ENCODE data around the gene ZC3HAV1. TPM values are rescaled to one million over a fixed set of nuclear protein-coding genes. Genes with fewer than 3 reads are reported as not detected.
A peak's percentile ranks its signal among the peaks of the same experiment; 100 is the strongest.

Gene ZC3HAV1
- total RNA-seq, 1 experiment from 2014 or later, result 51.8 TPM

- DNase-seq (ENCODE audit: low read depth), result no peak
Measured at GRCh38 chr7:139022286-139022685, 87.2 kb downstream of the ZC3HAV1 start.

- DNase-seq (ENCODE audit: low read depth), result no peak
Measured at GRCh38 chr7:139018910-139019309, 90.6 kb downstream of the ZC3HAV1 start.

- DNase-seq (ENCODE audit: low read depth), result peak; percentile 68
Measured at GRCh38 chr7:139016931-139017511, 92.5 kb downstream of the ZC3HAV1 start.

GRCh38 chr7:139011373-139011772 is 98.1 kb downstream of the ZC3HAV1 start:
- no peak for DNase-seq (ENCODE audit: low read depth)

- DNase-seq (ENCODE audit: low read depth), result no peak
Measured at GRCh38 chr7:139004321-139005090, 105.0 kb downstream of the ZC3HAV1 start.

GRCh38 chr7:138999414-138999813 is 110.1 kb downstream of the ZC3HAV1 start:
- DNase-seq (ENCODE audit: low read depth), result no peak

Other genes with a start within 250 kb of the ZC3HAV1 start
- 1.8 and 2.0 TPM in 2 replicates for gene KIAA1549, start 128.3 kb downstream of the ZC3HAV1 start, total RNA-seq (2014; rRNA removed; shearing (Covaris generic))
- gene ZC3HAV1L, start 73.7 kb downstream of the ZC3HAV1 start, total RNA-seq (2014; rRNA removed; shearing (Covaris generic)), result 5.4 and 7.9 TPM in 2 replicates
- gene UBN2, start 121.5 kb upstream of the ZC3HAV1 start, total RNA-seq (2014; rRNA removed; shearing (Covaris generic)), result 2.1 and 2.9 TPM in 2 replicates
- 0.65 and 9.2 TPM in 2 replicates for gene FMC1, start 231.6 kb upstream of the ZC3HAV1 start, total RNA-seq (2014; rRNA removed; shearing (Covaris generic))

Measured in Daoy (cell line).